GM18517 (cell line): ENCODE measurements around the gene PRR23E.

Experiments used
- ATAC-seq: cut with Tn5 transposase; IDR thresholded peaks from one replicate; pipeline ENCODE4 v1.9.1; 2021; ENCODE audit warnings: mild to moderate bottlenecking, moderate library complexity; ENCODE audit not compliant: unreplicated experiment

The PRR23E gene

DNA sequence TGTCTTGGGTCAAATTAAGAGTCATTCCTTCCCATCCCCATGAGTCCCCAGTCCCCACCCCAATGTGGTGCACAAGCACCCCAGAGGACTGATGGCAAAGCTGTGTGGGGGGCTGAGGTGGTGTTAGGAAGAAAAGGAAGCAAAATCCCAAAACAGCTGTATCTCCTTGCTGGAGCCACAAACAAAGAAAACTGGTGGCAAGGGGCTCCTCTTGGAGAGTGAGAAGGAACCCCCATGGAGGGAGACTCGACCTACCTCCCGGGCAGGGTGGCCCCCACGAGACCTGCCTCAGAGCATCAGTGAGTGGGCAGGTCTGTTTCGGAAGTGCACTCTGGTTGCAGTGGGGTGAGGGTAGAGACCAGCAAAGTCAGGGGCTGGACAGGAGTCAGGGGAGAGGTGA lies 29.2 kb downstream of the PRR23E start:
- ATAC-seq = no peak

- ATAC-seq = no peak
Observed at GRCh38 chr3:127222664-127223063, 29.7 kb downstream of the PRR23E start.

- ATAC-seq = no peak
Observed at GRCh38 chr3:127224118-127224517, 31.2 kb downstream of the PRR23E start.

DNA sequence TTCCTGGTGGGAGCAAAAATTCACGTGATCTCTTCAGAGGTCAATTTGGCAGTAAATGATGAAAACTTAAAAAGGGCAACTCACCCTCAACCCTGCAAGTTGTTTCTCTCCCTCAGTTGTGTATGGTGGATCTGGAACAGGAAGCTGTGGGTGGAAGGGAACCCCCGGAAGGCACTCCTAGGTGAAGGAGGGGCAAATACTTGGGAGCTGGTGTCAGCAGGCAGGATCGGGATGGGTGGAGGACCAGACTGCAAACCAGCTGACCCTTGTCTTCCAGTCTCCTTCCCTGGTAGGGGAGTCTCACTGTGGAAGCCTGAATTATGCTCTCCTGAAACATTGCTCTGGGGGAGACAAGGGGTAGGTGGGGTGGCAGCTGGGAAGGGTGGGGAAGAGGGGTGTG lies 33.5 kb downstream of the PRR23E start:
- ATAC-seq = no peak

DNA sequence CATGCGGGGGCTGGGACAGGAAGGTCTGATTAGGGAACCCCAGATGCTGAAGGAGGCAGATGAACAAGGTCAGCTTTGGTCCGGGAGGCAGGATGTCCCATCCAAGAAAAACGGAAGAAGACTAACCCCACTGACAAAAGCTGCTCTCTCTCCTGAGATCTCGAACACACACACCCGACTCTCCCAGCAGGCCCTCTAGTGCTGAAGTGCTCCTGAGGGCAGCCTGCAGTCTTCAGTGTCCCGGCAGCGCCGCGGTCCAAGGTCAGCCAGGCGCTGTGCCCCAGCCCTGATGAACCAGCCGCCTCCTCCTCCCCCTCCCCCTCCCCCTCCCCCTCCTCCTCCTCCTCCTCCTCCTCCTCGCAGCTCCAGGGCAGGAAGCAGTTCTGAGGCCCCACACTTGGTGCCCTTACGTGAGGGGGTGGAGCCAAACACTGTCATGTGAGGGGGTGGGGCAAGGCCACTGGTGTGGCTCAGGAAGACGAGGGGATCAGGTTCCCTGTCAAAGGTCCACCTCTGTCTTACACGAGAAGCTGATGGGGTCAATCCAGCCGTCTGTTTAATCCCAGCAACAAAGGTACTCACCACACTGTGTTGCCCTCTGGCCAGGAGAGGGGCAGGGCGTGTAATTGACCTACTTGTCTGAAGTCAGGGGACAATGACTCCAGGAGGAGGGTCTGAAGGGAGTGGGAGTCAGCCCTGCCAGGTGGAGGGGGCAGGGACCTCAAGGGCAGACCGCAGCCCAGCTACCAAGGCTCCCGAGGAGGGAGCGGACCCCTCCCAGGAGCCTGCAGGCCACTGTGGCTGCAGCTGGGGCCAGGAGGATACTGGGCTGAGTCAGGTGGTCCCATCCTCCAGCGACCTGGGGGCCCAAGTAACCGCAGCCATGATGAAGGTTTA lies 34.3 kb downstream of the PRR23E start:
- no peak for ATAC-seq

DNA sequence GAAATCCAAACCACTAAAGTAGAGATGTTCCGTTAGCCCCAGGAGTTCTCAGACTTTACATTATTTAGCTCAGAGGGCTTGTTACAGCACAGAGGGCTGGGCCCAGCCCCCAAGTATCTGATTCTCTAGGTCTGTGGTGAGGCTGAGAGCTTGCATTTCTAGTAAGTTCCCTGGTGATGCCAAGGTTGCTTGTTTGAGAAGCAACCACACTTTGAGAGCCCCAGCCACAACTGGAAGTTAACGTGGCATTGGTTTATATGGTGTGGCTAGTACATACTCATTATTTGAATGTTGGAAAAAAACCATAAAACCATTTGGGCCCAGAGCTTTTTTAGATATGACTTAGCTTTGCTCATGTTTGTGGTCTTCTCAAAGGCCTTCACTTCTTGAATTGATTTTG lies 35.9 kb downstream of the PRR23E start:
- ATAC-seq = no peak

- ATAC-seq = no peak
Observed at GRCh38 chr3:127233371-127233770, 40.4 kb downstream of the PRR23E start.

DNA sequence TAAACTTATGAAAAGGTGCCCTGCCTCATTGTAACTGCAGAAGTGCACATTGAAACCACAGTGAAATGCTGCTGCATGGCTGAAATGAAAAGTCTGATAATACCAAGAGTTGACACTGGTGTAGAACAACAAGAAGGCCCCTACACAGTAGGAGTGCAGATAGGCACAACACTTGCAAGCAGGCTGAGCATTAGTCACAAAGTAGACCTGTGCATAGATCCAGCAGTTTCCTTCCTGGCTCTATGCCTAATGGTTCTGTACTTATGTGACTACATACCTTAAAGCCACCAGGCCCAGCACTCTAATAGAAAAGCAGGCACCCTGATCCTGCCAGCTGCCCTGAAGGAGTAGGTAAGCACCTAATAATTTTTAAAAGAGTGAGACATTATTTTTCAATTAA lies 41.8 kb downstream of the PRR23E start:
- no peak for ATAC-seq

DNA sequence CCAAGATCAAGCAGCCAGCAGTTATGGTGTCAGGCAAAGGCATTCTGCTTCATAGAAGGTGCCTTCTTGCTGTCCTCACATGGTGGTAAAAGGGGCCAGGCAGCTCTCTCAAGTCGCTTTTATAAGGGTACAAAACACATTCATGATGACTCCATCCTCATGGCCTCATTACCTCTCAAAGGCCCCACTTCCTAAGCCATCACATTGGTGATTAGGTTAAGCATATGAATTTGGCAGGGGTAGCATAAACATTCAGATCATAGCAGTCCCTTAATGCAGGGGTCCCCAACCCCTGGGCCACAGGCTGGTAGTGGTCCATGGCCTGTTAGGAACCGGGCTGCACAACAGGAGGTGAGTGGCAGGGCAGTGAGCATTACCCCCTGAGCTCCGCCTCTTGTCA lies 42.8 kb downstream of the PRR23E start:
- ATAC-seq = no peak

DNA sequence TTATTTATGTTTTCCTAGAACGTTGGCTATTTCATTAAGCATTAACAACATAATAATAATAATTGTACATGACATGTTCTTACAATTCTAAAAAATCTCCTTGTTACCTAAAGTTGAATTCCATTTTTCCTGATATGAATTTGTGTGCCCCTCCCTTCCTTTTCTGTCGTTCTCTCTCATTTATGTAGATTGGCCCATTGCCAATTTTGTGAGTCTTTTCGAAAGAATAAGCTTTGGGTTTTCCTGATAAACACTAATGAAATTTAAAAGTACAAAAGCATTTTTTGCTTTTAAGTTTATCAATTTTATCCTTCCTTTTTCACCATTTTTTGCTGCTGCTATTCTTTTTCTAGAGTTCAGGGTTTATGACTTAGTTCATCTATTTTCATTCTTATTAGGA lies 44.9 kb downstream of the PRR23E start:
- no peak for ATAC-seq

DNA sequence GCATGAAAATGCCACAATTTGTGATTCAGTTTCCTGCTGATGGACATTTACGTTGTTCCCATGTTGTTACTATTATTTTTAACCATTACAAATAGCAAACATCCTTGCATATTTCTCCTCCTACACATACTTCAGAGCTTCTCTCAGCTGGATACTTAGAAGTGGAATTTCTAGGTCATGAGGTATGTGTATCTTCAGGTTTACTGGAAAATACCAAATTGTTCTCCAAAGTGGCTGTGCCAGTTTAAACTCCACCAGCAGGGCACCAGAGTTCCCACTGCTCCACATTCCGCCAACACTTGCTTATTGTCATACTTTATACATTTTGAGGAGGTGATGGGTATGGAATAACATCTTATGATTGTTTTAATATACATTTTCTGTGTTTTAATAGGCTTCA lies 45.7 kb downstream of the PRR23E start:
- ATAC-seq = no peak

DNA sequence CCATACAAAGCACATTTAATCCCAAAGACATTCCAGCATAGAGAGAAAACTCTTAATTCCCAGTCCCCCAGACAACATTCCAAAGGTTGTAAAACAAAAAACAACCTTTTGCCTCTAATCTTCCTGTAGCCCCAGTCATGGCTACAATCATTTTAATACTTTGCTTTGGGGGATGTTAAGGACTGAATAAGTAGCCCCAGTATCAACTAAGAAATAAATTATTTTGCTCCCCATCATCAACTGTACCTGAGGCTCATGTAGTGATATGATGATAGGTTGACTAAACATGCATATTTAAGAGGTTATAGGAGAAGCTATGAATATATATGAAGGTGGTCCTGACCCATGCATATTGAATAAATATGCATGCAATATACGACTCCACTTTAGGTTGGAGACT lies 54.4 kb downstream of the PRR23E start:
- ATAC-seq = no peak
